T-cell (primary cell): ENCODE results near the gene DCTD. TPM values are rescaled to one million over a fixed set of nuclear protein-coding genes. Genes with fewer than 3 reads are reported as not detected.
A peak's percentile ranks its signal among the peaks of the same experiment; 100 is the strongest.

Source experiments
- ATAC-seq, 4 experiments: fragments of 200-7000 bp in 3 of 4; fragments of 150-1000 bp in 1 of 4; cut with Tn5 transposase; replicated peaks in 1 of 4; 1 replicate in 3 of 4; 2 replicates in 1 of 4; pipeline ENCODE4 v1.10.0; 2021; ENCODE audit warnings: moderate library complexity in 3 of 4, mild to moderate bottlenecking in 2 of 4, moderate number of reproducible peaks in 1 of 4
- CTCF ChIA-PET, 2 donors: fragments of 300-600 bp; sonication (Branson Sonifier 250); formaldehyde crosslinking; loops; one replicate each; lab custom pipeline; 2022; ENCODE audit warnings: antibody characterized with exemption in 2 of 2; lab: Charles Lee
- POLR2A ChIA-PET, 2 donors: fragments of 300-600 bp; sonication (Branson Sonifier 250); formaldehyde crosslinking; loops; one replicate each; lab custom pipeline; 2022; ENCODE audit warnings: antibody characterized with exemption in 2 of 2; lab: Charles Lee
- DNase-seq, 35 experiments: peaks; one replicate each; pipeline versions ENCODE4 v3.0.0 to v3.0.0-alpha.2; 2013 to 2023
- H3K27ac ChIP-seq: one replicate; pipeline ENCODE4 v1.5.1; 2013; ENCODE audit warnings: low read length
- H3K27me3 ChIP-seq, 2 experiments: replicated peaks in 1 of 2; 1 replicate in 1 of 2; 2 replicates in 1 of 2; pipeline versions ENCODE4 v1.6.1 to v1.7.0; 2013; ENCODE audit warnings: low read length in 1 of 2, mixed read lengths in 1 of 2; ENCODE audit not compliant: control insufficient read depth in 2 of 2, insufficient read depth in 2 of 2; ENCODE audit errors: extremely low read depth in 1 of 2
- H3K36me3 ChIP-seq, 2 donors: 1 replicate in 1 of 2; 2 replicates in 1 of 2; pipeline versions ENCODE4 v1.6.1 to v1.7.0; 2013; ENCODE audit warnings: low read length in 1 of 2; ENCODE audit not compliant: control insufficient read depth in 2 of 2, insufficient read depth in 1 of 2; ENCODE audit errors: extremely low read depth in 1 of 2
- H3K4me1 ChIP-seq, 2 experiments: 1 replicate in 1 of 2; 2 replicates in 1 of 2; pipeline versions ENCODE4 v1.6.1 to v1.7.0; 2013; ENCODE audit warnings: low read length in 2 of 2, mixed read lengths in 1 of 2; ENCODE audit not compliant: insufficient read depth in 2 of 2, control insufficient read depth in 1 of 2; ENCODE audit errors: extremely low read depth in 1 of 2
- H3K4me3 ChIP-seq, 2 donors: 1 replicate in 1 of 2; 2 replicates in 1 of 2; pipeline versions ENCODE4 v1.5.1 to v1.7.0; 2013; ENCODE audit warnings: mild to moderate bottlenecking in 2 of 2, low read length in 1 of 2, moderate library complexity in 1 of 2; ENCODE audit not compliant: control insufficient read depth in 1 of 2; ENCODE audit errors: extremely low read depth in 1 of 2
- H3K9me3 ChIP-seq: 2 replicates; pipeline ENCODE4 v1.7.0; 2013
- H3K27ac Mint-ChIP-seq, 2 donors: one replicate each; pipeline ENCODE4 v1.8.0; 2020 to 2021; ENCODE audit warnings: mild to moderate bottlenecking in 2 of 2, mixed read lengths in 2 of 2
- H3K27me3 Mint-ChIP-seq, 2 donors: one replicate each; pipeline ENCODE4 v1.8.0; 2021 to 2022; ENCODE audit warnings: mixed read lengths in 2 of 2
- H3K36me3 Mint-ChIP-seq: one replicate; pipeline ENCODE4 v1.8.0; 2021; ENCODE audit warnings: mixed read lengths
- H3K4me1 Mint-ChIP-seq, 3 donors: one replicate each; pipeline ENCODE4 v1.8.0; 2020 to 2022; ENCODE audit warnings: mixed read lengths in 3 of 3, mild to moderate bottlenecking in 1 of 3
- H3K4me3 Mint-ChIP-seq, 3 donors: one replicate each; pipeline ENCODE4 v1.8.0; 2020 to 2022; ENCODE audit warnings: mild to moderate bottlenecking in 3 of 3, mixed read lengths in 3 of 3, moderate library complexity in 3 of 3
- H3K9me3 Mint-ChIP-seq, 3 donors: one replicate each; pipeline ENCODE4 v1.8.0; 2020 to 2022; ENCODE audit warnings: mixed read lengths in 3 of 3
- WGBS: methylation state at CpG from one replicate; pipeline ENCODE4 v1.1.5; 2013; ENCODE audit warnings: missing lambda C conversion rate; ENCODE audit not compliant: insufficient coverage; 5-methylcytosine and 5-hydroxymethylcytosine counted together
- total RNA-seq, 35 experiments: library from RNA in 6 of 35; stranded (reverse) in 6 of 35; fragments of 120-200 nt in 1 of 35; gene quantifications; one replicate each; pipeline versions ENCODE4 v1.2.1 to v1.2.4 and lab custom pipeline; 2013 to 2026

The DCTD gene
- total RNA-seq, 5 donors from 2014 or later (not counting 1 experiment from before 2014, with no cell fraction given) = 55.3 to 78.7 (median 68.8) TPM

GRCh38 chr4:182923366-182923765 is 6.2 kb upstream of the DCTD start:
- Histone ChIP-seq H3K4me3 (no peak overlapping the region), H3K9me3 (no peaks in the 10 kb centered on the region), H3K27ac (no peak overlapping the region), H3K27me3 (peaks cover 0 to 12% of the 10 kb centered on the region in 2 experiments), H3K36me3 (no peaks in the 10 kb centered on the region), H3K4me1 (peaks cover 5 to 19% of the 10 kb centered on the region in 2 experiments)
- 80% methylated on average over 3 of the region's 5 CpGs for WGBS
- no peaks in the 10 kb centered on the region for H3K9me3 Mint-ChIP-seq
- H3K36me3 Mint-ChIP-seq = no peaks in the 10 kb centered on the region
- peaks cover 0 to 4% of the 10 kb centered on the region in 2 donors for H3K27me3 Mint-ChIP-seq
- peaks cover 17 to 18% (median 17%) of the 10 kb centered on the region in 3 donors for H3K4me1 Mint-ChIP-seq
- ChIA-PET POLR2A (interaction anchor here in 1 of 2 donors (1.1 kb wide), 1 partner anchor 1809 kb away, joined by 6 read pairs; no protein-coding TSS in a partner anchor), CTCF (interaction anchor here in 1 of 2 donors (0.6 kb wide), 1 partner anchor 15 kb away, joined by 9 read pairs; no protein-coding TSS in a partner anchor)
- H3K4me3 Mint-ChIP-seq = no peak overlapping the region
- DNase-seq (no peak), ATAC-seq (no peak)
- H3K27ac Mint-ChIP-seq = no peak overlapping the region

- no peaks in the 10 kb centered on the region for H3K9me3 Mint-ChIP-seq
- Histone ChIP-seq H3K27ac (no peak overlapping the region), H3K4me1 (peaks cover 11 to 25% of the 10 kb centered on the region in 2 experiments), H3K4me3 (no peak overlapping the region), H3K36me3 (no peaks in the 10 kb centered on the region), H3K9me3 (no peaks in the 10 kb centered on the region), H3K27me3 (peaks cover 0 to 12% of the 10 kb centered on the region in 2 experiments)
- H3K4me1 Mint-ChIP-seq = peaks cover 23 to 24% (median 24%) of the 10 kb centered on the region in 3 donors
- POLR2A ChIA-PET = interaction anchor here in 1 of 2 donors (1.1 kb wide), 1 partner anchor 1810 kb away, joined by 6 read pairs; no protein-coding TSS in a partner anchor
- 86% methylated on average over 4 of the region's 13 CpGs for WGBS
- DNase-seq (no peak), ATAC-seq (no peak)
- no peak overlapping the region for H3K4me3 Mint-ChIP-seq
- no peaks in the 10 kb centered on the region for H3K36me3 Mint-ChIP-seq
- H3K27me3 Mint-ChIP-seq = peaks cover 0 to 4% of the 10 kb centered on the region in 2 donors
- no peak overlapping the region for H3K27ac Mint-ChIP-seq
- CTCF ChIA-PET = no interaction called here
Observed at GRCh38 chr4:182922501-182923284, 5.5 kb upstream of the DCTD start.

- no peaks in the 10 kb centered on the region for H3K9me3 ChIP-seq
- WGBS = no CpG with 5 or more reads among the region's 4 CpGs
- CTCF ChIA-PET = no interaction called here
Observed at GRCh38 chr4:182921608-182922007, 4.4 kb upstream of the DCTD start.

GRCh38 chr4:182920676-182921075 is 3.5 kb upstream of the DCTD start:
- ATAC-seq (no peak), DNase-seq (no peak)
- WGBS = 100% methylated on average over 1 of the region's 4 CpGs
- no peak overlapping the region for H3K27ac Mint-ChIP-seq
- no peak overlapping the region for H3K4me3 ChIP-seq
- no peaks in the 10 kb centered on the region for H3K9me3 ChIP-seq
- H3K4me1 ChIP-seq = peaks cover 14 to 36% of the 10 kb centered on the region in 2 experiments
- no peaks in the 10 kb centered on the region for H3K36me3 Mint-ChIP-seq
- peaks cover 30 to 33% (median 32%) of the 10 kb centered on the region in 3 donors for H3K4me1 Mint-ChIP-seq
- POLR2A ChIA-PET = no interaction called here
- CTCF ChIA-PET = interaction anchor here in 1 of 2 donors (0.7 kb wide), 1 partner anchor 9 kb away, joined by 3 read pairs; no protein-coding TSS in a partner anchor
- no peaks in the 10 kb centered on the region for H3K36me3 ChIP-seq
- peaks cover 0 to 5% of the 10 kb centered on the region in 2 experiments for H3K27me3 ChIP-seq
- peaks cover 0 to 4% of the 10 kb centered on the region in 2 donors for H3K27me3 Mint-ChIP-seq
- no peak overlapping the region for H3K4me3 Mint-ChIP-seq
- H3K27ac ChIP-seq = no peak overlapping the region
- H3K9me3 Mint-ChIP-seq = no peaks in the 10 kb centered on the region

More at GRCh38 chr4:182921608-182922007, 4.4 kb upstream of the DCTD start:
- Mint-ChIP-seq H3K4me1 (peaks cover 24 to 25% (median 24%) of the 10 kb centered on the region in 3 donors), H3K27me3 (peaks cover 0 to 4% of the 10 kb centered on the region in 2 donors), H3K9me3 (no peaks in the 10 kb centered on the region), H3K36me3 (no peaks in the 10 kb centered on the region), H3K27ac (no peak overlapping the region), H3K4me3 (no peak overlapping the region)
- peaks cover 0 to 8% of the 10 kb centered on the region in 2 experiments for H3K27me3 ChIP-seq
- H3K4me3 ChIP-seq = no peak overlapping the region
- H3K36me3 ChIP-seq = no peaks in the 10 kb centered on the region
- POLR2A ChIA-PET = no interaction called here
- no peak for ATAC-seq
- DNase-seq = no peak
- peaks cover 11 to 30% of the 10 kb centered on the region in 2 experiments for H3K4me1 ChIP-seq
- H3K27ac ChIP-seq = no peak overlapping the region

GRCh38 chr4:182918791-182919302 is 1.7 kb upstream of the DCTD start:
- ATAC-seq (no peak), DNase-seq (peak in 14 of 35 experiments; percentile 2 to 63 (median 10))
- H3K4me1 ChIP-seq = peaks cover 14 to 31% of the 10 kb centered on the region in 2 experiments
- no peak overlapping the region for H3K4me3 ChIP-seq
- H3K27ac ChIP-seq = peak overlapping the region; percentile 98
- H3K36me3 Mint-ChIP-seq = peaks cover 8% of the 10 kb centered on the region
- peaks cover 7 to 8% of the 10 kb centered on the region in 2 donors for H3K36me3 ChIP-seq
- 36% methylated on average over 4 of the region's 7 CpGs for WGBS
- no peaks in the 10 kb centered on the region for H3K9me3 Mint-ChIP-seq
- H3K4me3 Mint-ChIP-seq = peak overlapping the region; percentile 58 to 89 (median 74)
- peaks cover 34 to 42% (median 39%) of the 10 kb centered on the region in 3 donors for H3K4me1 Mint-ChIP-seq
- POLR2A ChIA-PET = no interaction called here
- no peaks in the 10 kb centered on the region for H3K27me3 ChIP-seq
- peak overlapping the region; percentile 93 to 95 for H3K27ac Mint-ChIP-seq
- H3K9me3 ChIP-seq = no peaks in the 10 kb centered on the region
- CTCF ChIA-PET = interaction anchor here (0.5 to 2.0 kb wide), 5 partner anchors 19 to 801 kb away, joined by 3 to 12 read pairs (median 5); no protein-coding TSS in a partner anchor
- peaks cover 0 to 2% of the 10 kb centered on the region in 2 donors for H3K27me3 Mint-ChIP-seq

GRCh38 chr4:182918044-182918607 is 940 bp upstream of the DCTD start:
- Mint-ChIP-seq H3K4me1 (peaks cover 41 to 48% (median 46%) of the 10 kb centered on the region in 3 donors), H3K9me3 (no peaks in the 10 kb centered on the region), H3K4me3 (peak overlapping the region; percentile 58 to 90 (median 89)), H3K27me3 (no peaks in the 10 kb centered on the region), H3K36me3 (peaks cover 12% of the 10 kb centered on the region), H3K27ac (peak overlapping the region; percentile 93 to 95)
- Histone ChIP-seq H3K27me3 (no peaks in the 10 kb centered on the region), H3K27ac (peak overlapping the region; percentile 98), H3K4me1 (peaks cover 14 to 35% of the 10 kb centered on the region in 2 experiments), H3K36me3 (peaks cover 7 to 12% of the 10 kb centered on the region in 2 donors), H3K9me3 (no peaks in the 10 kb centered on the region), H3K4me3 (peak overlapping the region; percentile 61 to 87)
- ChIA-PET CTCF (interaction anchor here (0.5 to 2.0 kb wide), 5 partner anchors 20 to 802 kb away, joined by 3 to 12 read pairs (median 5); no protein-coding TSS in a partner anchor), POLR2A (no interaction called here)
- ATAC-seq (peak in 2 of 4 experiments; percentile 1 to 3), DNase-seq (no peak)
- WGBS = 5% methylated on average over 7 of the region's 12 CpGs
